ENCODE results near the gene CCNL2. TPM values are rescaled to one million over a fixed set of nuclear protein-coding genes. Genes with fewer than 3 reads are reported as not detected.
A peak's percentile ranks its signal among the peaks of the same experiment; 100 is the strongest.

Gene CCNL2
- total RNA-seq, 2 experiments from 2014 or later, result 86.3 to 92.4 TPM

DNA sequence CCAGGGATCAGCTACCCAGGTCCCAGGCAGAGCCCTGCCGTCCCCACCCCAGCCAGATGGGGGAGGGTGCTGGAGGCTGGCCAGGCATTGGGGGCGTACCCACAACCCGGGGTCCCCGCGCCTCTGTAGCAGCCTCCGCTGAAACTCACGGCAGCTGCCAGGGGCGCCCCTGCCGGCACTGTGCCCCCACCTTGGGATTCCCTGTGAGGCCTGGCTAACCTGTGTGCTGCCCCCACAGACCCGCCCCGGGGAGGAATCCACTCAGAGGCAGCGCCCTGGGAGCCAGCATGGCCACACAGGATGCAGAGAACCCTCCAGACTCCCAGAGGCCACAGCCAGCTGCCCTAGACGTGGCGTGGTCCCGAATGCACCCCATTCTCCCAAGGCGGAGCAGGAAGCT is 53.8 kb downstream of the CCNL2 start:
- H3K27me3 Mint-ChIP-seq, result no peaks in the 10 kb centered on the region
- no peaks in the 10 kb centered on the region for H3K9me3 Mint-ChIP-seq
- H3K36me3 Mint-ChIP-seq (ENCODE audit: low read depth), result peaks cover 10% of the 10 kb centered on the region
- ChIA-PET POLR2A (interaction anchor here (0.9 to 1.6 kb wide), 4 partner anchors 20 to 74 kb away, joined by 3 to 4 read pairs (median 3); no protein-coding TSS in a partner anchor), CTCF (interaction anchor here (3.6 kb wide), 1 partner anchor 27 kb away, joined by 10 read pairs; no protein-coding TSS in a partner anchor)
- peaks cover 22% of the 10 kb centered on the region for H3K4me1 Mint-ChIP-seq (ENCODE audit: low read depth)
- no peak overlapping the region for H3K4me3 Mint-ChIP-seq
- TF ChIP-seq, protein P1, sequence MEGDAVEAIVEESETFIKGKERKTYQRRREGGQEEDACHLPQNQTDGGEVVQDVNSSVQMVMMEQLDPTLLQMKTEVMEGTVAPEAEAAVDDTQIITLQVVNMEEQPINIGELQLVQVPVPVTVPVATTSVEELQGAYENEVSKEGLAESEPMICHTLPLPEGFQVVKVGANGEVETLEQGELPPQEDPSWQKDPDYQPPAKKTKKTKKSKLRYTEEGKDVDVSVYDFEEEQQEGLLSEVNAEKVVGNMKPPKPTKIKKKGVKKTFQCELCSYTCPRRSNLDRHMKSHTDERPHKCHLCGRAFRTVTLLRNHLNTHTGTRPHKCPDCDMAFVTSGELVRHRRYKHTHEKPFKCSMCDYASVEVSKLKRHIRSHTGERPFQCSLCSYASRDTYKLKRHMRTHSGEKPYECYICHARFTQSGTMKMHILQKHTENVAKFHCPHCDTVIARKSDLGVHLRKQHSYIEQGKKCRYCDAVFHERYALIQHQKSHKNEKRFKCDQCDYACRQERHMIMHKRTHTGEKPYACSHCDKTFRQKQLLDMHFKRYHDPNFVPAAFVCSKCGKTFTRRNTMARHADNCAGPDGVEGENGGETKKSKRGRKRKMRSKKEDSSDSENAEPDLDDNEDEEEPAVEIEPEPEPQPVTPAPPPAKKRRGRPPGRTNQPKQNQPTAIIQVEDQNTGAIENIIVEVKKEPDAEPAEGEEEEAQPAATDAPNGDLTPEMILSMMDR (IDR thresholded peaks at IDR 0.05), result no peak
- no peak for DNase-seq
- intact Hi-C loops (cut with micrococcal nuclease), result no loop called here
- no peak for ATAC-seq
- no peak overlapping the region for H3K27ac Mint-ChIP-seq

DNA sequence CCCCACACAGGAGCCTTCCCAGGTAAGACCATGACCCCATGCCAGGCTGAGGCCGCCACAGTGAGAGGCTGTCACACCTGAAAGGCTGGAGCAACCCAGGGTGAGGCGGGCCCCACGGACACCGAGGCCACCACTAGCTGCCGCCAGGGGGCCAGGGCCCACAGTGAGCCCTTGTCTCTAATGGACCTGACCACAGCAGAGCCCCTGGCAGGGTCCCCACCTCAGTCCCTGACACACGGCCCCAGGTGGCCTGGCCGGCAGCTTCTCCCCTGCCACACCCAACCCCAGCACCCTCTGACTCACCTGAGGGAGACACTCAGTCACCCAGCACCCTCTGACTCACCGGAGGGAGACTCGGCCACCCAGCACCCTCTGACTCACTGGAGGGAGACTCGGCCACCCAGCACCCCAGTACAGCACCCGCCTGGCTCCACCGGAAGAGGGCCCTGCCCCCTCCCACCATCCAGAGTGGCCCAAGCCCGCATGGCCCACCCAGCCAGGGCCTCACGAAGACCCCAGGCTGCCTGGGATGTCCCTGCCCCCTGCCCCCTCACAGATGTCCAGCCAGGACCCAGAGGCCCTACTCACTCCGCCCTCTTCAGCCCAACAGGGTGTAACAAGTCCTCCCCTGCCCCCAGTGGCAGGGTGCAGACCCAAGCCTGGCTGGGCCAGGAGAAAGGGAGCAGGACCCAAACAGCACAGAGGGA is 54.3 kb downstream of the CCNL2 start:
- no peak overlapping the region for H3K27ac Mint-ChIP-seq
- H3K4me1 Mint-ChIP-seq (ENCODE audit: low read depth), result peaks cover 22% of the 10 kb centered on the region
- no peak overlapping the region for H3K4me3 Mint-ChIP-seq
- peak; percentile 50 for ATAC-seq
- DNase-seq, result peak; percentile 73
- H3K9me3 Mint-ChIP-seq, result no peaks in the 10 kb centered on the region
- POLR2A ChIA-PET, result interaction anchor here (1.3 to 1.6 kb wide), 3 partner anchors 19 to 73 kb away, joined by 3 to 4 read pairs (median 3); no protein-coding TSS in a partner anchor
- peaks cover 11% of the 10 kb centered on the region for H3K36me3 Mint-ChIP-seq (ENCODE audit: low read depth)
- TF ChIP-seq, protein P1 (IDR thresholded peaks at IDR 0.05), result no peak
- CTCF ChIA-PET, result interaction anchor here (3.6 kb wide), 1 partner anchor 27 kb away, joined by 10 read pairs; no protein-coding TSS in a partner anchor
- intact Hi-C loops (cut with micrococcal nuclease), result no loop called here
- H3K27me3 Mint-ChIP-seq, result no peaks in the 10 kb centered on the region

DNA sequence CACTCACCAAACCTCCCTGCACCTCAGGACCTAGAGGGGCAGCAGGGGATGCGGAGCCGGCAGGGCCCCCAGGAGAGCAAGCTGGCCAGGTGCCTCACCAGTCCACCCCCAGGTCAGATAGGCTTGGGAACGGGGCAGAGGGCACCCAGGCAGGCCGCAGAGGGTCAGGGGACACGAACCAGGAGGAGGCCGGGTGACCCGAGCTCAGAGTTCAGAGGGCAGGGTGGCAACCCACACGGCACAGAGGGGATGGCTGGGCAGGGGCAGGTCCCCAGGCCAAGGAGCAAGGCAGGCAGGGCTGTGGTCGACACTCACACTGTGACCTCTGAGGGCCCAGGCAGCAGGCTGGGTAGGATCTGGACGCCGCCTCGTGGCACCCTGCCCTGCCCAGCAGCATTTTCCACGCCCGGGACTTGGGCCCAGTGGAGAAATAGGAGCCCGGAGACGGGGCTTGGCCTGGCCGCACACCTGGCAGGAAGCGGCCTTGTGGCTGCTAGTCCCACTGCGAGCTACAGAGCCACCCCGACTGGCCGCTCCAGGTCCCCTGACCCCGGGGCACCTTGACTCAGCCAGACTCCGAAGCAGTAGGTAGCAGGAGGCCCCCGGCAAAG is 55.2 kb downstream of the CCNL2 start:
- POLR2A ChIA-PET, result interaction anchor here (1.6 kb wide), 1 partner anchor 19 kb away, joined by 4 read pairs; no protein-coding TSS in a partner anchor
- Mint-ChIP-seq H3K4me3 (no peak overlapping the region), H3K36me3 (ENCODE audit: low read depth) (peaks cover 14% of the 10 kb centered on the region), H3K4me1 (ENCODE audit: low read depth) (peaks cover 22% of the 10 kb centered on the region), H3K9me3 (no peaks in the 10 kb centered on the region), H3K27ac (no peak overlapping the region), H3K27me3 (no peaks in the 10 kb centered on the region)
- CTCF ChIA-PET, result interaction anchor here (3.6 kb wide), 1 partner anchor 28 kb away, joined by 10 read pairs; no protein-coding TSS in a partner anchor
- DNase-seq, result no peak
- no peak for ATAC-seq
- TF ChIP-seq, protein P1 (IDR thresholded peaks at IDR 0.05), result no peak
- intact Hi-C loops (cut with micrococcal nuclease), result no loop called here

DNA sequence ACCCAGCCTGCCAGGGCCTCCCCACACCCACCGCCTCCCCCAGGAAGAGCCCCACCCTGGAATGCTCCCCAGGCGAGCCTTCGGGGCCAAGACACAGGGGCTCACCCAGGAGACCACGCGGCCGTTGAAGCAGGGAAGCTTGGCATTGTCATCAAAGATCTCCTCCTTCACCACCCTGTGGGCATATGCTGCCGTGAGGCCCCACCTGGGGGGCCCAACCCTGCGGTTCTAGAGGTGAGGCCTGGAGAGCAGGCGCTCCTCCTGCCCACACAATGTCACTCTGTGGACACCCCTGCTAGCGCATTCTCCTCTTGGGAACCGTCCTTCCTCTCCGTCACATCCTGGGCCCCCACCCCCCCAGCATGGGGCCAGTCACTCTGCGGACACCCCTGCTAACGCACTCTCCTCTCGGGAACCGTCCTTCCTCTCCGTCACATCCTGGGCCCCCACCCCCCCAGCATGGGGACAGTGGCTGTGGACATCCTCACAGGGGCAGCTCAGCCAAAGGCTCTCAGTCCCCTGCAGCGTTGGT is 56.5 kb downstream of the CCNL2 start:
- H3K4me3 Mint-ChIP-seq, result no peak overlapping the region
- H3K36me3 Mint-ChIP-seq (ENCODE audit: low read depth), result peaks cover 14% of the 10 kb centered on the region
- no peaks in the 10 kb centered on the region for H3K9me3 Mint-ChIP-seq
- no peak for ATAC-seq
- intact Hi-C loops (cut with micrococcal nuclease), result no loop called here
- H3K4me1 Mint-ChIP-seq (ENCODE audit: low read depth), result peaks cover 21% of the 10 kb centered on the region
- ChIA-PET POLR2A (no interaction called here), CTCF (interaction anchor here (1.2 to 3.6 kb wide), 2 partner anchors 29 kb away, joined by 3 to 10 read pairs; no protein-coding TSS in a partner anchor)
- TF ChIP-seq, protein P1 (IDR thresholded peaks at IDR 0.05), result no peak
- H3K27ac Mint-ChIP-seq, result no peak overlapping the region
- DNase-seq, result no peak
- H3K27me3 Mint-ChIP-seq, result no peaks in the 10 kb centered on the region

Measured in activated CD8-positive, alpha-beta T cell treated with anti-CD3 and anti-CD28 coated beads for 36 hours (primary cell).